GM12891 (cell line): Measurements from ENCODE around the gene EML4.

Experiments used
- POLR2A ChIP-seq: IDR thresholded peaks from 2 replicates; pipeline ENCODE4 v1.6.1; 2011; ENCODE audit warnings: low read depth, low read length, control low read depth
- POLR2AphosphoS5 ChIP-seq: IDR thresholded peaks from 2 replicates; pipeline ENCODE4 v1.6.1; 2011; ENCODE audit warnings: low read depth, low read length, control low read depth
- TAF1 ChIP-seq: IDR thresholded peaks from 2 replicates; pipeline ENCODE4 v1.6.1; 2011; ENCODE audit warnings: low read depth, low read length, control low read depth

- TF ChIP-seq POLR2AphosphoS5 (no peak), POLR2A (no peak), TAF1 (no peak)
Measured at GRCh38 chr2:42243297-42243696, 74.1 kb downstream of the EML4 start.
